GM23338 (cell line): ENCODE results near the gene CAPZB. TPM values are rescaled to one million over a fixed set of nuclear protein-coding genes. Genes with fewer than 3 reads are reported as not detected.

Source experiments
- ATAC-seq: fragments of 200-7000 bp; cut with Tn5 transposase; 3 replicates; pipeline ENCODE4 v1.9.1; 2020
- DNase-seq: peaks from one replicate; pipeline ENCODE4 v3.0.0-alpha.2; 2015; ENCODE audit warnings: low spot score
- H2AFZ ChIP-seq: fragments of 200-600 bp; sonication (generic); 2 replicates; pipeline ENCODE4 v1.8.0; 2016; ENCODE audit warnings: antibody characterized with exemption, mild to moderate bottlenecking, moderate library complexity
- H3F3A ChIP-seq: fragments of 200-600 bp; sonication (generic); replicated peaks from 2 replicates; pipeline ENCODE4 v1.8.0; 2017; ENCODE audit warnings: antibody characterized with exemption, mixed run types, low read depth
- H3K27ac ChIP-seq: fragments of 200-600 bp; sonication (generic); 2 replicates; pipeline ENCODE4 v1.6.1; 2016; ENCODE audit warnings: low read depth
- H3K27me3 ChIP-seq: fragments of 200-600 bp; sonication (generic); 2 replicates; pipeline ENCODE4 v1.8.0; 2016; ENCODE audit warnings: mild to moderate bottlenecking, mixed run types, moderate library complexity; ENCODE audit not compliant: insufficient read depth
- H3K36me3 ChIP-seq: fragments of 200-600 bp; sonication (generic); 2 replicates; pipeline ENCODE4 v1.8.0; 2016; ENCODE audit warnings: mild to moderate bottlenecking; ENCODE audit not compliant: insufficient read depth
- H3K4me1 ChIP-seq: fragments of 200-600 bp; sonication (generic); 2 replicates; pipeline ENCODE4 v1.8.0; 2016; ENCODE audit warnings: mild to moderate bottlenecking, moderate library complexity; ENCODE audit not compliant: insufficient read depth
- H3K4me2 ChIP-seq: fragments of 200-600 bp; sonication (generic); 2 replicates; pipeline ENCODE4 v1.7.1; 2017; ENCODE audit warnings: mixed run types
- H3K4me3 ChIP-seq: fragments of 200-600 bp; sonication (generic); 2 replicates; pipeline ENCODE4 v1.6.1; 2016; ENCODE audit warnings: mixed run types
- H3K79me2 ChIP-seq: fragments of 200-600 bp; sonication (generic); replicated peaks from 2 replicates; pipeline ENCODE4 v1.8.0; 2017; ENCODE audit warnings: mild to moderate bottlenecking; ENCODE audit not compliant: insufficient read depth
- H3K9me2 ChIP-seq: fragments of 200-600 bp; sonication (generic); 2 replicates; pipeline ENCODE4 v1.8.0; 2017; ENCODE audit not compliant: insufficient read depth
- H4K20me1 ChIP-seq: fragments of 200-600 bp; sonication (generic); replicated peaks from 2 replicates; pipeline ENCODE4 v1.8.0; 2017; ENCODE audit warnings: mild to moderate bottlenecking; ENCODE audit not compliant: insufficient read depth
- H3K27ac Mint-ChIP-seq: 2 replicates; pipeline ENCODE4 v1.8.0; 2020; ENCODE audit warnings: inconsistent platforms, mild to moderate bottlenecking, moderate library complexity, mixed read lengths
- H3K27me3 Mint-ChIP-seq: 3 replicates; pipeline ENCODE4 v1.8.0; 2022; ENCODE audit warnings: low read depth, mild to moderate bottlenecking, moderate library complexity, mixed read lengths, inconsistent platforms; ENCODE audit not compliant: insufficient read depth, poor library complexity
- H3K36me3 Mint-ChIP-seq: 3 replicates; pipeline ENCODE4 v1.8.0; 2021; ENCODE audit warnings: low read depth, mild to moderate bottlenecking, inconsistent platforms, moderate library complexity, mixed read lengths
- H3K4me1 Mint-ChIP-seq: 3 replicates; pipeline ENCODE4 v1.8.0; 2020; ENCODE audit warnings: mild to moderate bottlenecking, inconsistent platforms, mixed read lengths
- H3K4me3 Mint-ChIP-seq: 3 replicates; pipeline ENCODE4 v1.8.0; 2021; ENCODE audit warnings: moderate library complexity, mild to moderate bottlenecking, inconsistent platforms, mixed read lengths
- H3K9me3 Mint-ChIP-seq: 3 replicates; pipeline ENCODE4 v1.8.0; 2020; ENCODE audit warnings: moderate library complexity, mild to moderate bottlenecking, inconsistent platforms, mixed read lengths
- CREB1 ChIP-seq: fragments of 250-450 bp; sonication (Bioruptor Pico); IDR thresholded peaks from 2 replicates; pipeline ENCODE4 v1.5.0; 2020; ENCODE audit warnings: low read depth, mild to moderate bottlenecking, moderate library complexity
- ETS1 ChIP-seq: IDR thresholded peaks from 2 replicates; pipeline ENCODE4 v1.6.1; 2016; ENCODE audit warnings: antibody characterized with exemption
- EZH2phosphoT487 ChIP-seq: fragments of 200-600 bp; sonication (generic); IDR thresholded peaks from one replicate; pipeline ENCODE4 v1.8.1; 2018; ENCODE audit warnings: antibody characterized with exemption; ENCODE audit not compliant: unreplicated experiment
- JUNB ChIP-seq: IDR thresholded peaks from one replicate; pipeline ENCODE4 v1.6.1; 2016; ENCODE audit warnings: antibody characterized with exemption; ENCODE audit not compliant: unreplicated experiment
- ZNF114 ChIP-seq: fragments of 250-450 bp; sonication (Bioruptor Pico); IDR thresholded peaks from 2 replicates; pipeline ENCODE4 v1.5.0; 2020; ENCODE audit warnings: mild to moderate bottlenecking, moderate library complexity
- ZNF331 ChIP-seq: fragments of 250-450 bp; sonication (Bioruptor Pico); IDR thresholded peaks from 2 replicates; pipeline ENCODE4 v1.5.0; 2020; ENCODE audit warnings: low read depth, mild to moderate bottlenecking, moderate library complexity
- ZNF462 ChIP-seq: fragments of 250-450 bp; sonication (Bioruptor Pico); IDR thresholded peaks from 2 replicates; pipeline ENCODE4 v1.5.0; 2020; ENCODE audit warnings: mild to moderate bottlenecking, moderate library complexity
- polyA plus RNA-seq: library from polyadenylated mRNA; unstranded; fragments of >200 nt; fragmentation: Nextera tagmentation; extraction: Ambion mirVana; gene quantifications from 2 replicates; pipeline ENCODE4 v1.2.1, GENCODE V29; 2016
- total RNA-seq: library from RNA; depleted of rRNA; stranded (reverse); fragments of >200 nt; shearing (Covaris generic); gene quantifications from 2 replicates; pipeline ENCODE4 v1.2.3, GENCODE V29; 2014
- TF ChIP-seq, protein P1 (sequence below): IDR thresholded peaks from one replicate; pipeline ENCODE4 v1.6.1; 2018; ENCODE audit warnings: antibody characterized with exemption; ENCODE audit not compliant: unreplicated experiment

The CAPZB gene
- total and polyA plus RNA-seq, 2 experiments from 2014 or later, result 195 to 348 TPM

GRCh38 chr1:19385869-19386591, 99.3 kb downstream of the CAPZB start:
- Mint-ChIP-seq H3K4me1 (peaks cover 3% of the 10 kb centered on the region; the same call in 2 of the 3 replicates), H3K27me3 (peaks cover 8% of the 10 kb centered on the region), H3K27ac (no peak overlapping the region), H3K36me3 (peaks cover 39% of the 10 kb centered on the region), H3K4me3 (no peak overlapping the region), H3K9me3 (no peaks in the 10 kb centered on the region)
- H3K4me1 ChIP-seq, result no peaks in the 10 kb centered on the region
- TF ChIP-seq JUNB, result no peak
- TF ChIP-seq EZH2phosphoT487, result no peak
- H4K20me1 ChIP-seq, result peaks cover 40% of the 10 kb centered on the region
- H3K36me3 ChIP-seq, result peaks cover 12% of the 10 kb centered on the region; the same call in 1 of the 2 replicates
- no peaks in the 10 kb centered on the region for H3F3A ChIP-seq
- no peak for ATAC-seq
- H2AFZ ChIP-seq, result no peak overlapping the region
- no peak overlapping the region for H3K27ac ChIP-seq
- H3K27me3 ChIP-seq, result no peaks in the 10 kb centered on the region
- no peaks in the 10 kb centered on the region for H3K9me2 ChIP-seq
- DNase-seq, result no peak
- no peak overlapping the region for H3K4me2 ChIP-seq
- H3K4me3 ChIP-seq, result no peak overlapping the region
- peaks cover 55% of the 10 kb centered on the region for H3K79me2 ChIP-seq

DNA sequence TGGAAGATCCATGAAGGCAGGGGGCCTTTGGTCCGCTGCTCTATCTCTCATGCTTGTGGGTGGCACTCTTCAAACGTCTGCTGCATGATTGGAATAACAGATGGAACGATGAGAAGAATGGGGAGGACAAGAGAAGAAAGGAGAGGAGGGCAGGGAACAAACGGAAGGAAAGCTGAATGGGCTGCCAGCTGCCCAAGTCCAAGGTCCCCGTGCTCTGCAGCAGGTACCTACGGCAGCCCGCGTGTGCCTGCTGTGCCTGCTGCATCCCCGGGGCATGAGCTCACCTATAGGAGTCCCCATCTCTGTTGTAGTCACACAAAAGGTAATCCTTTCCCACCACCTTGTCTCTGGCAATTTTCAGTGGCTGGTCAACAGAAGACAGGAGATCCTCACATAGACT, 100.1 kb downstream of the CAPZB start:
- Mint-ChIP-seq H3K36me3 (peaks cover 38% of the 10 kb centered on the region), H3K4me1 (no peaks in the 10 kb centered on the region), H3K27ac (no peak overlapping the region), H3K9me3 (no peaks in the 10 kb centered on the region), H3K27me3 (peaks cover 8% of the 10 kb centered on the region), H3K4me3 (no peak overlapping the region)
- Histone ChIP-seq H3K4me3 (no peak overlapping the region), H3K79me2 (peaks cover 47% of the 10 kb centered on the region), H3K36me3 (peaks cover 12% of the 10 kb centered on the region; the same call in 1 of the 2 replicates), H3K4me2 (no peak overlapping the region), H3K4me1 (no peaks in the 10 kb centered on the region), H3K9me2 (no peaks in the 10 kb centered on the region), H3F3A (no peaks in the 10 kb centered on the region), H3K27me3 (no peaks in the 10 kb centered on the region), H3K27ac (no peak overlapping the region), H4K20me1 (peaks cover 32% of the 10 kb centered on the region), H2AFZ (no peak overlapping the region)
- DNase-seq, result no peak
- no peak for ATAC-seq
- TF ChIP-seq ZNF114, result no peak
- TF ChIP-seq ZNF462 (CRISPR knock-in tag), result no peak
- TF ChIP-seq ETS1, result no peak
- TF ChIP-seq EZH2phosphoT487, result no peak
- no peak for TF ChIP-seq ZNF331 (CRISPR knock-in tag)
- TF ChIP-seq, protein P1, sequence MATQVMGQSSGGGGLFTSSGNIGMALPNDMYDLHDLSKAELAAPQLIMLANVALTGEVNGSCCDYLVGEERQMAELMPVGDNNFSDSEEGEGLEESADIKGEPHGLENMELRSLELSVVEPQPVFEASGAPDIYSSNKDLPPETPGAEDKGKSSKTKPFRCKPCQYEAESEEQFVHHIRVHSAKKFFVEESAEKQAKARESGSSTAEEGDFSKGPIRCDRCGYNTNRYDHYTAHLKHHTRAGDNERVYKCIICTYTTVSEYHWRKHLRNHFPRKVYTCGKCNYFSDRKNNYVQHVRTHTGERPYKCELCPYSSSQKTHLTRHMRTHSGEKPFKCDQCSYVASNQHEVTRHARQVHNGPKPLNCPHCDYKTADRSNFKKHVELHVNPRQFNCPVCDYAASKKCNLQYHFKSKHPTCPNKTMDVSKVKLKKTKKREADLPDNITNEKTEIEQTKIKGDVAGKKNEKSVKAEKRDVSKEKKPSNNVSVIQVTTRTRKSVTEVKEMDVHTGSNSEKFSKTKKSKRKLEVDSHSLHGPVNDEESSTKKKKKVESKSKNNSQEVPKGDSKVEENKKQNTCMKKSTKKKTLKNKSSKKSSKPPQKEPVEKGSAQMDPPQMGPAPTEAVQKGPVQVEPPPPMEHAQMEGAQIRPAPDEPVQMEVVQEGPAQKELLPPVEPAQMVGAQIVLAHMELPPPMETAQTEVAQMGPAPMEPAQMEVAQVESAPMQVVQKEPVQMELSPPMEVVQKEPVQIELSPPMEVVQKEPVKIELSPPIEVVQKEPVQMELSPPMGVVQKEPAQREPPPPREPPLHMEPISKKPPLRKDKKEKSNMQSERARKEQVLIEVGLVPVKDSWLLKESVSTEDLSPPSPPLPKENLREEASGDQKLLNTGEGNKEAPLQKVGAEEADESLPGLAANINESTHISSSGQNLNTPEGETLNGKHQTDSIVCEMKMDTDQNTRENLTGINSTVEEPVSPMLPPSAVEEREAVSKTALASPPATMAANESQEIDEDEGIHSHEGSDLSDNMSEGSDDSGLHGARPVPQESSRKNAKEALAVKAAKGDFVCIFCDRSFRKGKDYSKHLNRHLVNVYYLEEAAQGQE, result no peak
- no peak for TF ChIP-seq CREB1 (CRISPR knock-in tag)
